ENCODE data around the gene PXDC1.
"Not testable (repeated sequence)": the region's sequence is repeated elsewhere in the genome, so short reads cannot be mapped to it uniquely, and the experiment has no call there.

PXDC1 gene

GRCh38 chr6:3754776-3755175, 3.3 kb upstream of the PXDC1 start:
- H3K4me3 ChIP-seq (ENCODE audit: low read length, poor library complexity, severe bottlenecking), result no peak overlapping the region
- H4K20me1 ChIP-seq (ENCODE audit: insufficient read depth, low read length, poor library complexity, severe bottlenecking), result no peaks in the 10 kb centered on the region
- H3K4me2 ChIP-seq (ENCODE audit: low read depth, low read length, poor library complexity, severe bottlenecking), result no peak overlapping the region
- no peaks in the 10 kb centered on the region for H3F3A ChIP-seq (ENCODE audit: low read depth)
- H3K79me2 ChIP-seq (ENCODE audit: insufficient read depth, low read length), result no peaks in the 10 kb centered on the region
- no peaks in the 10 kb centered on the region for H3K36me3 ChIP-seq (ENCODE audit: insufficient read depth, low read length)
- H3K9me2 ChIP-seq (replicated peaks; ENCODE audit: low read depth, low read length), result no peaks in the 10 kb centered on the region
- no peak for TF ChIP-seq EZH2phosphoT487 (IDR thresholded peaks at IDR 0.05; ENCODE audit: borderline replicate concordance)
- no peak for TF ChIP-seq CTCF (conservative IDR thresholded peaks at IDR 0.05; ENCODE audit: low read length)
- no peaks in the 10 kb centered on the region for H3K4me1 ChIP-seq (ENCODE audit: insufficient read depth, low read length, poor library complexity, severe bottlenecking)
- no peaks in the 10 kb centered on the region for H3K9me3 ChIP-seq (ENCODE audit: insufficient read depth, low read depth, low read length)
- no peaks in the 10 kb centered on the region for H3K27me3 ChIP-seq (ENCODE audit: insufficient read depth, low read length, poor library complexity, severe bottlenecking)
- no peak overlapping the region for H3K9ac ChIP-seq (ENCODE audit: low read depth, low read length, poor library complexity, severe bottlenecking)
- H2AFZ ChIP-seq (ENCODE audit: low read length), result no peak overlapping the region

GRCh38 chr6:3754032-3754725, 2.7 kb upstream of the PXDC1 start:
- not testable (repeated sequence) for H3K27me3 ChIP-seq (ENCODE audit: insufficient read depth, low read length, poor library complexity, severe bottlenecking)

GRCh38 chr6:3753228-3753835, 1.8 kb upstream of the PXDC1 start:
- Histone ChIP-seq H4K20me1 (ENCODE audit: insufficient read depth, low read length, poor library complexity, severe bottlenecking) (no peaks in the 10 kb centered on the region), H3K9ac (ENCODE audit: low read depth, low read length, poor library complexity, severe bottlenecking) (no peak overlapping the region), H2AFZ (ENCODE audit: low read length) (no peak overlapping the region), H3K79me2 (ENCODE audit: insufficient read depth, low read length) (no peaks in the 10 kb centered on the region), H3K4me3 (ENCODE audit: low read length, poor library complexity, severe bottlenecking) (no peak overlapping the region), H3F3A (ENCODE audit: low read depth) (no peaks in the 10 kb centered on the region), H3K27me3 (ENCODE audit: insufficient read depth, low read length, poor library complexity, severe bottlenecking) (no peaks in the 10 kb centered on the region), H3K36me3 (ENCODE audit: insufficient read depth, low read length) (no peaks in the 10 kb centered on the region), H3K9me3 (ENCODE audit: insufficient read depth, low read depth, low read length) (no peaks in the 10 kb centered on the region), H3K9me2 (replicated peaks; ENCODE audit: low read depth, low read length) (no peaks in the 10 kb centered on the region), H3K4me2 (ENCODE audit: low read depth, low read length, poor library complexity, severe bottlenecking) (no peak overlapping the region), H3K4me1 (ENCODE audit: insufficient read depth, low read length, poor library complexity, severe bottlenecking) (no peaks in the 10 kb centered on the region)
- TF ChIP-seq EZH2phosphoT487 (IDR thresholded peaks at IDR 0.05; ENCODE audit: borderline replicate concordance) (no peak), CTCF (conservative IDR thresholded peaks at IDR 0.05; ENCODE audit: low read length) (no peak)

More at GRCh38 chr6:3754032-3754725, 2.7 kb upstream of the PXDC1 start:
- not testable (repeated sequence) for H3K79me2 ChIP-seq (ENCODE audit: insufficient read depth, low read length); H3K9me2 ChIP-seq (replicated peaks; ENCODE audit: low read depth, low read length); H3K4me3 ChIP-seq (ENCODE audit: low read length, poor library complexity, severe bottlenecking); H4K20me1 ChIP-seq (ENCODE audit: insufficient read depth, low read length, poor library complexity, severe bottlenecking); H3K9ac ChIP-seq (ENCODE audit: low read depth, low read length, poor library complexity, severe bottlenecking); H3K9me3 ChIP-seq (ENCODE audit: insufficient read depth, low read depth, low read length); H3F3A ChIP-seq (ENCODE audit: low read depth); H3K4me1 ChIP-seq (ENCODE audit: insufficient read depth, low read length, poor library complexity, severe bottlenecking); H3K36me3 ChIP-seq (ENCODE audit: insufficient read depth, low read length); H2AFZ ChIP-seq (ENCODE audit: low read length); H3K4me2 ChIP-seq (ENCODE audit: low read depth, low read length, poor library complexity, severe bottlenecking)

All from Loucy (cell line).